Measurements from ENCODE around the gene DOCK9.

DNA sequence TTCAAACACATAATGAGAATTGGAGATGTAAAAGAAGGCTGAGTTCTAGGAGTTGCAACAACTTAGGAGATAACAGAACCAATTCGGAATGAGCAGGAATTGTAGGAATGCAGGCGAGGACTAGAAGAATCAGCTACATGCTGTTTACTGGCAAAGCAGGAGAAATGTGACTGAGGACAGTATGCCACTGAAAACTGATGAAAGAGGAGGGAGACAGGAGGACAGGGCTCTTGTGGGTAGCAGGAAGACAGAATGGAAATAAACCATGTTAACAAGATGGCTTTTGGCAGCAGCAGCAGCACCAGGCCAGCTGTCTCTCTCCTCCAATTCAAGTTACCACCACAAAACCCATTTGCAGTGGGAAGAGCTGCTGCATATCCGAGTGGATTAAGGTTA, 134.4 kb downstream of the DOCK9 start:
- TF ChIP-seq EP300 (IDR thresholded peaks at IDR 0.05; ENCODE audit: borderline replicate concordance): no peak
- TF ChIP-seq TCF12 (IDR thresholded peaks at IDR 0.05; ENCODE audit: low read depth): no peak
